K562 (cell line): Measurements from ENCODE around the gene PPARD. TPM values are rescaled to one million over a fixed set of nuclear protein-coding genes. Genes with fewer than 3 reads are reported as not detected.

Source experiments
- ATAC-seq: fragments of 200-7000 bp; cut with Tn5 transposase; 3 replicates; pipeline ENCODE4 v1.9.1; 2020; ENCODE audit warnings: moderate library complexity
- BruUV-seq: library from RNA; stranded (reverse); fragments of 400-500 nt; replicated peaks from 2 replicates; lab custom pipeline; 2021; lab: Mats Ljungman, UMichigan
- CTCF ChIA-PET: fragments of 300-600 bp; formaldehyde crosslinking; extraction: SDS; loops from one replicate; lab custom pipeline; 2021; ENCODE audit warnings: low intra/inter-chr PET ratio; lab: Yijun Ruan, JAX
- POLR2A ChIA-PET: fragments of 300-600, 350-650 bp; sonication (Branson Sonifier 250); formaldehyde crosslinking; extraction: SDS; loops from one replicate; lab custom pipeline; 2021; ENCODE audit warnings: antibody characterized with exemption, inconsistent platforms; lab: Yijun Ruan, JAX
- DNase-seq, 4 experiments: peaks; one replicate each; pipeline versions ENCODE4 v3.0.0 to v3.0.0-alpha.2; 2011 to 2018; ENCODE audit warnings: low spot score in 3 of 4, mixed read lengths in 3 of 4; ENCODE audit errors: extremely low read depth in 1 of 4
- FAIRE-seq: peaks from 2 replicates; lab custom pipeline; 2011; peaks lifted over from hg19 to GRCh38; lab: Jason Lieb, UNC
- H2AFZ ChIP-seq: 2 replicates; pipeline ENCODE4 v1.6.0; 2011; ENCODE audit warnings: low read depth, low read length, control low read depth, inconsistent platforms
- H3K27ac ChIP-seq: fragments of 200-600 bp; 3 replicates; pipeline ENCODE4 v1.8.0; 2011; ENCODE audit warnings: low read depth, mild to moderate bottlenecking, control low read depth, inconsistent platforms, low read length, moderate library complexity, mixed read lengths; ENCODE audit errors: extremely low read depth
- H3K27me3 ChIP-seq, 2 experiments: fragments of 300-600 bp in 1 of 2; 2 replicates in 1 of 2; 3 replicates in 1 of 2; pipeline versions ENCODE4 v1.6.0 to v1.8.0; 2011; ENCODE audit warnings: inconsistent platforms in 2 of 2, low read length in 2 of 2, mild to moderate bottlenecking in 1 of 2, mixed read lengths in 1 of 2, moderate library complexity in 1 of 2; ENCODE audit not compliant: control insufficient read depth in 2 of 2, insufficient read depth in 2 of 2
- H3K36me3 ChIP-seq: fragments of 300-600 bp; 3 replicates; pipeline ENCODE4 v1.8.0; 2011; ENCODE audit warnings: mild to moderate bottlenecking, low read length, inconsistent platforms; ENCODE audit not compliant: control insufficient read depth, insufficient read depth
- H3K4me1 ChIP-seq, 2 experiments: fragments of 200-600 bp in 1 of 2; replicated peaks in 1 of 2; 2 replicates in 1 of 2; 3 replicates in 1 of 2; pipeline versions ENCODE4 v1.5.1 to v1.8.0; 2011; ENCODE audit warnings: inconsistent platforms in 2 of 2, low read length in 2 of 2, mild to moderate bottlenecking in 1 of 2, mixed read lengths in 1 of 2, moderate library complexity in 1 of 2; ENCODE audit not compliant: control insufficient read depth in 2 of 2, insufficient read depth in 2 of 2
- H3K4me2 ChIP-seq: 2 replicates; pipeline ENCODE4 v1.6.1; 2011; ENCODE audit warnings: low read length, control low read depth, inconsistent platforms, mixed read lengths; ENCODE audit not compliant: insufficient read depth
- H3K4me3 ChIP-seq: fragments of 200-600 bp; sonication (generic), shearing (Covaris generic); 2 replicates; pipeline ENCODE4 v1.5.1; 2016; ENCODE audit warnings: control low read depth, inconsistent platforms
- H3K79me2 ChIP-seq: fragments of 200-600 bp; 3 replicates; pipeline ENCODE4 v1.8.0; 2011; ENCODE audit warnings: low read length, inconsistent platforms; ENCODE audit not compliant: control insufficient read depth, insufficient read depth
- H3K9ac ChIP-seq, 2 experiments: 2 replicates each; pipeline versions ENCODE4 v1.6.0 to v1.6.1; 2011; ENCODE audit warnings: low read depth in 2 of 2, low read length in 2 of 2, control low read depth in 1 of 2, inconsistent platforms in 1 of 2, mild to moderate bottlenecking in 1 of 2, mixed read lengths in 1 of 2; ENCODE audit not compliant: insufficient read depth in 1 of 2
- H3K9me1 ChIP-seq: one replicate; pipeline ENCODE4 v1.6.0; 2011; ENCODE audit warnings: inconsistent platforms, mild to moderate bottlenecking, low read length, moderate library complexity; ENCODE audit not compliant: control insufficient read depth, insufficient read depth
- H3K9me3 ChIP-seq: replicated peaks from 2 replicates; pipeline ENCODE4 v1.5.1; 2011; ENCODE audit warnings: low read depth, low read length, inconsistent platforms; ENCODE audit not compliant: control insufficient read depth, insufficient read depth
- H4K20me1 ChIP-seq: replicated peaks from 2 replicates; pipeline ENCODE4 v1.6.1; 2011; ENCODE audit warnings: low read length, inconsistent platforms, mixed read lengths; ENCODE audit not compliant: control insufficient read depth, insufficient read depth
- ADNP ChIP-seq: fragments of 200-800 bp; sonication (Bioruptor generic); IDR thresholded peaks from 2 replicates; pipeline ENCODE4 v1.6.1; 2016; ENCODE audit warnings: missing genetic modification characterization, missing compliant biosample characterization
- ARID1B ChIP-seq: fragments of 450-650 bp; IDR thresholded peaks from 2 replicates; pipeline ENCODE4 v1.6.1; 2016; ENCODE audit warnings: antibody characterized with exemption, mild to moderate bottlenecking, inconsistent platforms
- BCOR ChIP-seq: fragments of 450-650 bp; IDR thresholded peaks from 2 replicates; pipeline ENCODE4 v1.6.1; 2016
- CEBPG ChIP-seq, 3 experiments: fragments of 200-800 bp in 1 of 3; sonication (Bioruptor generic) in 1 of 3; sonication (generic) in 1 of 3; formaldehyde crosslinking in 1 of 3; IDR thresholded peaks in 2 of 3; conservative IDR thresholded peaks in 1 of 3; 2 replicates each; pipeline versions ENCODE4 v1.6.1 to v1.8.0; 2016 to 2022; ENCODE audit warnings: missing compliant biosample characterization in 2 of 3, missing genetic modification characterization in 2 of 3, mild to moderate bottlenecking in 1 of 3, missing genetic modification reagents in 1 of 3
- GABPA ChIP-seq: fragments of 200-800 bp; sonication (Bioruptor generic); conservative IDR thresholded peaks from 2 replicates; pipeline ENCODE4 v1.6.1; 2016; ENCODE audit warnings: low read depth, missing genetic modification characterization, missing compliant biosample characterization
- HDAC1 ChIP-seq, 2 experiments: fragments of 450-650 bp; IDR thresholded peaks; 2 replicates each; pipeline ENCODE4 v1.6.1; 2016 to 2017; ENCODE audit warnings: inconsistent platforms in 1 of 2, mild to moderate bottlenecking in 1 of 2, moderate library complexity in 1 of 2
- HDAC2 ChIP-seq: fragments of 450-650 bp; IDR thresholded peaks from 2 replicates; pipeline ENCODE4 v1.6.1; 2016; ENCODE audit warnings: mild to moderate bottlenecking
- KDM1A ChIP-seq, 2 experiments: fragments of 450-650 bp; IDR thresholded peaks; 2 replicates each; pipeline ENCODE4 v1.6.1; 2016; ENCODE audit warnings: mild to moderate bottlenecking in 2 of 2
- MXI1 ChIP-seq: IDR thresholded peaks from 2 replicates; pipeline ENCODE4 v1.6.1; 2011; ENCODE audit warnings: low read depth, mild to moderate bottlenecking, improper control_type of control experiment, low read length
- POLR3G ChIP-seq: IDR thresholded peaks from 2 replicates; pipeline ENCODE4 v1.6.1; 2011; ENCODE audit not compliant: insufficient read length, insufficient replicate concordance; ENCODE audit errors: extremely low read depth
- RBM25 ChIP-seq: fragments of 200-400 bp; formaldehyde crosslinking; IDR thresholded peaks from 2 replicates; pipeline ENCODE4 v1.6.1; 2018; ENCODE audit warnings: low read length, low read depth, moderate library complexity; ENCODE audit not compliant: severe bottlenecking
- SAFB2 ChIP-seq: fragments of 200-400 bp; formaldehyde crosslinking; IDR thresholded peaks from 2 replicates; pipeline ENCODE4 v1.6.1; 2018; ENCODE audit warnings: borderline replicate concordance, low read length, low read depth, moderate library complexity; ENCODE audit not compliant: severe bottlenecking
- SRSF9 ChIP-seq: fragments of 200-400 bp; formaldehyde crosslinking; IDR thresholded peaks from 2 replicates; pipeline ENCODE4 v1.6.1; 2017; ENCODE audit warnings: low read depth, low read length, borderline replicate concordance
- TOE1 ChIP-seq, 2 experiments: fragments of 450-650 bp in 1 of 2; sonication (generic) in 1 of 2; formaldehyde crosslinking in 1 of 2; IDR thresholded peaks; 2 replicates each; pipeline versions ENCODE4 v1.7.1 to v1.8.0; 2016 to 2022; ENCODE audit warnings: borderline replicate concordance in 2 of 2, mild to moderate bottlenecking in 2 of 2, antibody characterized with exemption in 1 of 2, inconsistent platforms in 1 of 2, low read depth in 1 of 2, missing genetic modification reagents in 1 of 2, moderate library complexity in 1 of 2
- ZNF589 ChIP-seq: fragments of 200-800 bp; sonication (Bioruptor generic); IDR thresholded peaks from 2 replicates; pipeline ENCODE4 v1.6.1; 2016; ENCODE audit warnings: low read depth, missing genetic modification characterization, missing compliant biosample characterization
- WGBS: fragments of 100-300 bp; shearing (Covaris generic); methylation state at CpG from one replicate; pipeline ENCODE4 v1.1.6; 2016; ENCODE audit warnings: low coverage, mixed read lengths; ENCODE audit not compliant: insufficient coverage; ENCODE audit errors: missing lambda C conversion rate; 5-methylcytosine and 5-hydroxymethylcytosine counted together
- in situ Hi-C: fragments of 300-500 bp; cut with MboI; formaldehyde crosslinking; loops from 4 replicates; pipeline ENCODE4 v1.15.0; 2018; ENCODE audit warnings: inconsistent platforms, mixed read lengths
- intact Hi-C: fragments of 100-400 bp; cut with micrococcal nuclease; formaldehyde crosslinking; loops from 2 replicates; pipeline ENCODE4 v1.14.2; 2022
- polyA plus RNA-seq, 8 experiments: library from polyadenylated mRNA; depleted of rRNA in 4 of 8; stranded (reverse) in 5 of 8; unstranded in 3 of 8; fragments of >200 nt; fragmentation: Nextera tagmentation in 2 of 8; fragmentation: Illumina TruSeq in 1 of 8; extraction: Ambion mirVana in 2 of 8; extraction: Trizol in 1 of 8; gene quantifications; 2 replicates each; pipeline versions ENCODE4 v1.2.1 to v1.2.3, GENCODE V29; 2011 to 2014; ENCODE audit warnings: inconsistent platforms in 1 of 8, missing spikeins in 1 of 8
- total RNA-seq, 7 experiments: library from RNA; depleted of rRNA in 6 of 7; stranded (reverse); fragments of >200 nt in 6 of 7; fragmentation: Illumina TruSeq in 2 of 7; extraction: Trizol in 2 of 7; gene quantifications; 2 replicates each; pipeline versions ENCODE4 v1.2.1 to v1.2.3, GENCODE V29; 2011 to 2021; ENCODE audit warnings: low replicate concordance in 1 of 7

Gene PPARD
- total and polyA plus RNA-seq, 9 of the 15 experiments (the other 6 are each of a cell fraction or from before 2014, with no cell fraction given) = 0.14 to 13.2 (median 3.8) TPM

DNA sequence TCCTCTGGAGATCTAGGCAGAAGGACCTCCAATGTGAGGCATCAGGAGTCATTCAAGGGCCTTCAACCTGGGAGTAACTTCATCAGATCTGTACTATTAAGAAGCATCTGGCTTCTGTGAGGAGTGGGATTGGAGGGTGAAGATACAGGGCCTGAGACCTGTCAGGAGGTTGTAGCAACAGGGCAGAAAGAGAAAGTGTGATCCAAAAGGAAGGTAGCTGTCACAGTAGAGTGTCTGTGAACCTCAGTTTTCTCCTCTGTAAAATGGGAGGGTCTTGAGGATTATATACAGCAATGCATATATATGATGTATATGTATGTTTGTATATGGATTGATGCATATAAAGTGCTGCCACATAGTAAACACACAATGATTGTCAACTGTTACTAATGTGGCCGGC is 123.3 kb downstream of the PPARD start:
- Histone ChIP-seq H3K4me1 (peaks cover 8 to 14% of the 10 kb centered on the region in 2 experiments; a peak in 4 of 5 replicates), H3K27me3 (no peaks in the 10 kb centered on the region; a peak in 1 of 5 replicates), H3K79me2 (peaks cover 26% of the 10 kb centered on the region), H3K4me3 (no peak overlapping the region), H3K9me3 (0 out of 2 replicates have a peak, but pooled peaks cover 1% of the 10 kb centered on the region), H3K36me3 (peaks cover 69% of the 10 kb centered on the region), H3K27ac (no peak overlapping the region), H3K9me1 (no peaks in the 10 kb centered on the region), H3K9ac (no peak overlapping the region), H4K20me1 (peaks cover 18% of the 10 kb centered on the region), H2AFZ (no peak overlapping the region), H3K4me2 (no peak overlapping the region)
- DNase-seq (no peak), FAIRE-seq (no peak), ATAC-seq (no peak)
- no TSS peak for BruUV-seq
- ChIA-PET CTCF (no interaction called here), POLR2A (interaction anchor here (0.6 to 1.3 kb wide), 5 partner anchors 10 to 172 kb away, joined by 3 to 5 read pairs (median 3); no protein-coding TSS in a partner anchor)
- intact Hi-C loops (no loop called here), in situ Hi-C loops (loop anchor here (5.0 kb wide), 1 partner anchor 123 kb away; the partner anchor contains the start of gene PPARD)
- 88% methylated on average over 1 of the region's 1 CpG for WGBS
- no peak for TF ChIP-seq SRSF9
- no peak for TF ChIP-seq ZNF589 (CRISPR knock-in tag)
- peak; percentile 78 for TF ChIP-seq BCOR
- no peak for TF ChIP-seq MXI1
- no peak for TF ChIP-seq SAFB2
- no peak for TF ChIP-seq GABPA (tag)
- no peak for TF ChIP-seq POLR3G
- peak; percentile 66 for TF ChIP-seq RBM25
- peak; percentile 55; the same call in 1 of the 2 replicates for TF ChIP-seq ADNP
- no peak for TF ChIP-seq ARID1B
- TF ChIP-seq KDM1A (IDR thresholded peaks at IDR 0.05) = peak in 1 of 2 experiments; percentile 23; a peak in 1 of 4 replicates
- no peak for TF ChIP-seq HDAC1 (IDR thresholded peaks at IDR 0.05)
- TF ChIP-seq TOE1 (IDR thresholded peaks at IDR 0.05; ENCODE audit: borderline replicate concordance) = no peak
- TF ChIP-seq TOE1 (CRISPR knock-in tag; IDR thresholded peaks at IDR 0.05; ENCODE audit: borderline replicate concordance, low read depth) = no peak
- no peak for TF ChIP-seq CEBPG (CRISPR knock-in tag; IDR thresholded peaks at IDR 0.05)
- no peak for TF ChIP-seq CEBPG (tag; conservative IDR thresholded peaks at IDR 0.05 in 1 of 2, IDR thresholded peaks at IDR 0.05 in 1 of 2)
- TF ChIP-seq HDAC2 = 0 out of 2 replicates have a peak, but pooled peaks have one; percentile 24
